ENCODE results near the gene GNS. TPM values are rescaled to one million over a fixed set of nuclear protein-coding genes. Genes with fewer than 3 reads are reported as not detected.

GNS gene
- total and polyA plus RNA-seq, 2 of the 4 experiments (the other 2 are of a cell fraction): 60.4 to 80.7 TPM

- ATAC-seq (ENCODE audit: low read depth): peak; percentile 49
- dilution Hi-C loops (cut with HindIII; ENCODE audit: low sequenced_read_pairs, unreplicated experiment) (no loop called here), in situ Hi-C loops (cut with MboI; ENCODE audit: low sequenced_read_pairs) (no loop called here), intact Hi-C loops (cut with micrococcal nuclease) (no loop called here)
- Histone ChIP-seq H3K23ac (ENCODE audit: low read depth, low read length) (peak overlapping the region; percentile 89), H2BK120ac (ENCODE audit: low read depth, low read length) (peak overlapping the region; percentile 8; the same call in 1 of the 2 replicates), H4K20me1 (ENCODE audit: insufficient read depth, low read length) (peaks cover 63% of the 10 kb centered on the region; the same call in 1 of the 2 replicates), H4K8ac (ENCODE audit: low read depth in 2 of 2, low read length in 2 of 2) (peak overlapping the region in 1 of 2 experiments; percentile 24; a peak in 1 of 4 replicates), H3K27me3 (ENCODE audit: control insufficient read depth, insufficient read depth, low read length) (no peaks in the 10 kb centered on the region), H3K79me1 (ENCODE audit: low read depth in 1 of 2, low read length in 2 of 2) (peaks cover 41 to 89% of the 10 kb centered on the region in 2 experiments), H2AK9ac (replicated peaks; ENCODE audit: low read depth, low read length, poor library complexity) (no peak overlapping the region), H2BK15ac (ENCODE audit: low read depth, low read length) (no peak overlapping the region), H3K9me3 (ENCODE audit: control insufficient read depth, insufficient read depth, low read length) (no peaks in the 10 kb centered on the region), H2AFZ (replicated peaks; ENCODE audit: low read length, poor library complexity) (no peak overlapping the region), H3K36me3 (ENCODE audit: control insufficient read depth, insufficient read depth, low read length) (no peaks in the 10 kb centered on the region), H3K4ac (ENCODE audit: low read depth, low read length) (peak overlapping the region; percentile 59), H3K56ac (ENCODE audit: extremely low read depth, insufficient read depth, low read length) (no peak overlapping the region), H4K5ac (ENCODE audit: low read depth, low read length) (no peak overlapping the region), H2BK20ac (ENCODE audit: low read depth, low read length) (peak overlapping the region; percentile 6; the same call in 1 of the 2 replicates), H3K9ac (ENCODE audit: low read depth, low read length) (no peak overlapping the region), H3K14ac (replicated peaks; ENCODE audit: low read depth, low read length) (peak overlapping the region; percentile 59; the same call in 1 of the 2 replicates), H2AK5ac (ENCODE audit: low read depth, low read length) (peak overlapping the region; percentile 92; the same call in 1 of the 2 replicates), H3K4me3 (ENCODE audit: insufficient read depth, low read depth, low read length) (no peak overlapping the region), H2BK5ac (ENCODE audit: low read depth, low read length, poor library complexity, severe bottlenecking) (no peak overlapping the region), H3K4me1 (ENCODE audit: control insufficient read depth, insufficient read depth, low read length) (peaks cover 28% of the 10 kb centered on the region), H3K18ac (ENCODE audit: low read depth, low read length) (no peak overlapping the region), H3K9me1 (ENCODE audit: insufficient read depth, low read length) (peaks cover 33% of the 10 kb centered on the region), H3K27ac (ENCODE audit: insufficient read depth, low read length) (no peak overlapping the region), H4K91ac (ENCODE audit: insufficient read depth, low read depth, low read length) (no peak overlapping the region; the same call in 1 of the 2 replicates), H3K4me2 (ENCODE audit: low read depth, low read length) (peak overlapping the region; percentile 19; the same call in 1 of the 2 replicates)
- POLR2A ChIA-PET (ENCODE audit: unreplicated experiment): no interaction called here
- CTCF ChIA-PET: interaction anchor here (1.1 kb wide), 1 partner anchor 9 kb away, joined by 3 read pairs; no protein-coding TSS in a partner anchor
- no TSS peak for BruUV-seq (replicated peaks)
- WGBS, 2 experiments (ENCODE audit: extremely low coverage in 2 of 2, insufficient read length in 1 of 2): 0% methylated on average over 1 of the region's 9 CpGs; no CpG with 5 or more reads in 1 of the 2 experiments
- TF ChIP-seq CEBPB (IDR thresholded peaks at IDR 0.05; ENCODE audit: low read depth, low read length): no peak
- DNase-seq: peak; percentile 19
Measured at GRCh38 chr12:64673490-64674169, 85.6 kb downstream of the GNS start.

All from IMR-90 (cell line).